Neural progenitor cell (in vitro differentiated cells): ENCODE measurements around the gene CP. TPM values are rescaled to one million over a fixed set of nuclear protein-coding genes. Genes with fewer than 3 reads are reported as not detected.

Experiments
- DNase-seq: peaks from one replicate; pipeline ENCODE4 v3.0.0-alpha.2; 2016; ENCODE audit warnings: low spot score
- H2AFZ ChIP-seq: fragments of 200-600 bp; sonication (generic); replicated peaks from 2 replicates; pipeline ENCODE4 v1.6.1; 2016; ENCODE audit warnings: antibody characterized with exemption
- H3F3A ChIP-seq: fragments of 200-600 bp; sonication (generic); 2 replicates; pipeline ENCODE4 v1.6.1; 2016; ENCODE audit warnings: antibody characterized with exemption, low read depth
- H3K27ac ChIP-seq: fragments of 200-600 bp; sonication (generic); 2 replicates; pipeline ENCODE4 v1.5.1; 2016; ENCODE audit warnings: mild to moderate bottlenecking
- H3K27me3 ChIP-seq: fragments of 200-600 bp; sonication (generic); 2 replicates; pipeline ENCODE4 v1.6.1; 2016; ENCODE audit warnings: mild to moderate bottlenecking, moderate library complexity
- H3K36me3 ChIP-seq: fragments of 200-600 bp; sonication (generic); 2 replicates; pipeline ENCODE4 v1.5.1; 2016
- H3K4me1 ChIP-seq: fragments of 200-600 bp; sonication (generic); 2 replicates; pipeline ENCODE4 v1.6.1; 2016; ENCODE audit warnings: mixed run types
- H3K4me2 ChIP-seq: fragments of 200-600 bp; sonication (generic); 2 replicates; pipeline ENCODE4 v1.6.1; 2016
- H3K4me3 ChIP-seq: fragments of 200-600 bp; sonication (generic); 2 replicates; pipeline ENCODE4 v1.5.1; 2016
- H3K79me2 ChIP-seq: fragments of 200-600 bp; sonication (generic); 2 replicates; pipeline ENCODE4 v1.6.1; 2016; ENCODE audit warnings: low read depth
- H3K9ac ChIP-seq: fragments of 200-600 bp; sonication (generic); 2 replicates; pipeline ENCODE4 v1.6.1; 2016
- H3K9me3 ChIP-seq: fragments of 200-600 bp; sonication (generic); 2 replicates; pipeline ENCODE4 v1.5.1; 2016; ENCODE audit warnings: low read depth
- H4K20me1 ChIP-seq: fragments of 200-600 bp; sonication (generic); 2 replicates; pipeline ENCODE4 v1.6.1; 2016; ENCODE audit warnings: low read depth
- H3K27ac Mint-ChIP-seq: 3 replicates; pipeline ENCODE4 v1.8.0; 2021; ENCODE audit warnings: mixed read lengths
- H3K27me3 Mint-ChIP-seq: 2 replicates; pipeline ENCODE4 v1.8.0; 2022; ENCODE audit warnings: low read depth, mild to moderate bottlenecking, inconsistent platforms, moderate library complexity, mixed read lengths; ENCODE audit not compliant: insufficient read depth
- H3K36me3 Mint-ChIP-seq: 3 replicates; pipeline ENCODE4 v1.8.0; 2021; ENCODE audit warnings: mixed read lengths
- H3K4me1 Mint-ChIP-seq: 3 replicates; pipeline ENCODE4 v1.8.0; 2021; ENCODE audit warnings: mixed read lengths
- H3K4me3 Mint-ChIP-seq: 3 replicates; pipeline ENCODE4 v1.8.0; 2021; ENCODE audit warnings: mild to moderate bottlenecking, moderate library complexity, mixed read lengths
- H3K9me3 Mint-ChIP-seq: 3 replicates; pipeline ENCODE4 v1.8.0; 2020; ENCODE audit warnings: mixed read lengths
- EZH2 ChIP-seq: fragments of 200-600 bp; sonication (generic); IDR thresholded peaks from 2 replicates; pipeline ENCODE4 v1.6.1; 2017; ENCODE audit warnings: antibody characterized with exemption, mild to moderate bottlenecking, moderate library complexity
- EZH2phosphoT487 ChIP-seq: fragments of 200-600 bp; sonication (generic); IDR thresholded peaks from 2 replicates; pipeline ENCODE4 v1.6.1; 2017; ENCODE audit warnings: antibody characterized with exemption
- total RNA-seq: library from RNA; depleted of rRNA; stranded (reverse); fragments of >200 nt; gene quantifications from 2 replicates; pipeline ENCODE4 v1.2.3, GENCODE V29; 2015; ENCODE audit warnings: low replicate concordance
- TF ChIP-seq, protein P1 (sequence below): fragments of 200-600 bp; sonication (generic); IDR thresholded peaks from 2 replicates; pipeline ENCODE4 v1.5.1; 2017; ENCODE audit warnings: antibody characterized with exemption, mild to moderate bottlenecking

CP gene
- total RNA-seq, 1 donor from 2014 or later, result not detected

DNA sequence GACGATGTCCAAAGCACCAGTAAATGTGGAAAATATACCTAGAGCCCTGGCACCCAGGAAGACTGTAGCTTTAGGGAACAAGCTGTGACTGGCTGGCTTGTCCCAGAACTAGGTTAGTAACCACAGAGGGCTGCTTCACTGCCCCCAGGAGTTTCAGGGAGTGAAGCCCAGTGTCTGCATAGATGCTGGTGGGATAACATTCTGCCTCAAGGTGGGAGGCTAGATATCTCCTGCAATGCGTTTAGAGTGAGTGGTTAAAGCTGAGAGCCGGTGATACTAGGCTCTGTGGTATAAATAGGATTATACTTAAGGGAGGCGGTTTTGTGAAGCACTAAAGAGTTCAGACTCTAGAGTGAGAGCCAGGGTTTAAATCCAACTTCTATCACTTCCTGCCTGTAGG, 11.7 kb upstream of the CP start:
- H3K4me2 ChIP-seq, result no peak overlapping the region
- DNase-seq, result no peak
- H3K27ac ChIP-seq, result no peak overlapping the region
- TF ChIP-seq, protein P1, sequence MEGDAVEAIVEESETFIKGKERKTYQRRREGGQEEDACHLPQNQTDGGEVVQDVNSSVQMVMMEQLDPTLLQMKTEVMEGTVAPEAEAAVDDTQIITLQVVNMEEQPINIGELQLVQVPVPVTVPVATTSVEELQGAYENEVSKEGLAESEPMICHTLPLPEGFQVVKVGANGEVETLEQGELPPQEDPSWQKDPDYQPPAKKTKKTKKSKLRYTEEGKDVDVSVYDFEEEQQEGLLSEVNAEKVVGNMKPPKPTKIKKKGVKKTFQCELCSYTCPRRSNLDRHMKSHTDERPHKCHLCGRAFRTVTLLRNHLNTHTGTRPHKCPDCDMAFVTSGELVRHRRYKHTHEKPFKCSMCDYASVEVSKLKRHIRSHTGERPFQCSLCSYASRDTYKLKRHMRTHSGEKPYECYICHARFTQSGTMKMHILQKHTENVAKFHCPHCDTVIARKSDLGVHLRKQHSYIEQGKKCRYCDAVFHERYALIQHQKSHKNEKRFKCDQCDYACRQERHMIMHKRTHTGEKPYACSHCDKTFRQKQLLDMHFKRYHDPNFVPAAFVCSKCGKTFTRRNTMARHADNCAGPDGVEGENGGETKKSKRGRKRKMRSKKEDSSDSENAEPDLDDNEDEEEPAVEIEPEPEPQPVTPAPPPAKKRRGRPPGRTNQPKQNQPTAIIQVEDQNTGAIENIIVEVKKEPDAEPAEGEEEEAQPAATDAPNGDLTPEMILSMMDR, result no peak
- TF ChIP-seq EZH2 (no peak), EZH2phosphoT487 (no peak)
- no peaks in the 10 kb centered on the region for H3K79me2 ChIP-seq
- Mint-ChIP-seq H3K9me3 (peaks cover 5% of the 10 kb centered on the region), H3K27me3 (peaks cover 2% of the 10 kb centered on the region), H3K27ac (no peak overlapping the region), H3K4me1 (peaks cover 35% of the 10 kb centered on the region), H3K4me3 (no peak overlapping the region), H3K36me3 (no peaks in the 10 kb centered on the region)
- peak overlapping the region; percentile 69 for H2AFZ ChIP-seq
- no peaks in the 10 kb centered on the region for H3K36me3 ChIP-seq
- no peaks in the 10 kb centered on the region for H3K27me3 ChIP-seq
- no peak overlapping the region for H3K9ac ChIP-seq
- H3F3A ChIP-seq, result no peaks in the 10 kb centered on the region
- no peaks in the 10 kb centered on the region for H3K9me3 ChIP-seq
- H3K4me3 ChIP-seq, result no peak overlapping the region
- no peaks in the 10 kb centered on the region for H4K20me1 ChIP-seq
- peaks cover 5% of the 10 kb centered on the region for H3K4me1 ChIP-seq

DNA sequence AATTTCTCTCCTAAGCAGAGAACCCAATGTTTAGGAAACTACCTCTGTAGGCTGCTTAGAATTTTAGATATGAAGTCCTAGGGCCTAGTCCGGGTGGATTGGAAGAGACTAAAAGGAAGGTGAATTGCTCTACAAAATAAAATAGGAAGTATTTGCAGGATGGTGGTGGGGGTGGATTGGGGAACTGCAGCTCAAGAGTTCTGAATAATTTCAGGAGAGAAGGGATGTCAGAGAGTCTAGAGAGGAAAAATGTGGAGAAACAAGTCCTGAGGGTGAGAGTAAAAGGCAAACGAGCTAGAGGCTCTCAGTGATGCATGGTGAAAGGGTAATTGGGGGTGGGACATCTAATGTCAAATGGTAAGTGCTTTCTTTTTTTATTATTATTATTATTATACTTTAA, 10.2 kb upstream of the CP start:
- Histone ChIP-seq H3K9me3 (no peaks in the 10 kb centered on the region), H3K4me1 (peaks cover 5% of the 10 kb centered on the region), H4K20me1 (no peaks in the 10 kb centered on the region), H3K4me2 (no peak overlapping the region), H3F3A (no peaks in the 10 kb centered on the region), H3K27me3 (no peaks in the 10 kb centered on the region), H3K4me3 (no peak overlapping the region), H2AFZ (no peak overlapping the region), H3K36me3 (no peaks in the 10 kb centered on the region), H3K27ac (no peak overlapping the region), H3K79me2 (no peaks in the 10 kb centered on the region), H3K9ac (no peak overlapping the region)
- Mint-ChIP-seq H3K36me3 (no peaks in the 10 kb centered on the region), H3K4me1 (peaks cover 37% of the 10 kb centered on the region), H3K27ac (no peak overlapping the region), H3K9me3 (no peaks in the 10 kb centered on the region), H3K4me3 (no peak overlapping the region), H3K27me3 (peaks cover 2% of the 10 kb centered on the region)
- TF ChIP-seq EZH2 (no peak), EZH2phosphoT487 (no peak)
- TF ChIP-seq, protein P1, result no peak
- DNase-seq, result no peak

GRCh38 chr3:149227591-149228268, 6.1 kb upstream of the CP start:
- H3K36me3 ChIP-seq, result no peaks in the 10 kb centered on the region
- Mint-ChIP-seq H3K9me3 (peaks cover 2% of the 10 kb centered on the region), H3K36me3 (no peaks in the 10 kb centered on the region), H3K27ac (no peak overlapping the region), H3K4me1 (peaks cover 45% of the 10 kb centered on the region), H3K27me3 (peaks cover 6% of the 10 kb centered on the region), H3K4me3 (no peak overlapping the region)
- TF ChIP-seq, protein P1, result no peak
- TF ChIP-seq EZH2 (no peak), EZH2phosphoT487 (no peak)
- H3K4me2 ChIP-seq, result no peak overlapping the region
- H3F3A ChIP-seq, result no peaks in the 10 kb centered on the region
- no peak overlapping the region for H3K4me3 ChIP-seq
- no peak overlapping the region for H2AFZ ChIP-seq
- H3K9me3 ChIP-seq, result no peaks in the 10 kb centered on the region
- H3K9ac ChIP-seq, result no peak overlapping the region
- H3K79me2 ChIP-seq, result no peaks in the 10 kb centered on the region
- no peaks in the 10 kb centered on the region for H3K27me3 ChIP-seq
- H3K27ac ChIP-seq, result no peak overlapping the region
- H3K4me1 ChIP-seq, result no peaks in the 10 kb centered on the region
- H4K20me1 ChIP-seq, result no peaks in the 10 kb centered on the region
- DNase-seq, result no peak
